Measurements from ENCODE around the gene SPEM3. TPM values are rescaled to one million over a fixed set of nuclear protein-coding genes. Genes with fewer than 3 reads are reported as not detected.

SPEM3 gene
- total RNA-seq, 4 donors from 2014 or later = not detected

GRCh38 chr17:7431231-7431630 lies 2.6 kb downstream of the SPEM3 start:
- TF ChIP-seq CTCF (IDR thresholded peaks at IDR 0.05) = no peak
- ATAC-seq (ENCODE audit: low FRiP score) = no peak
- DNase-seq (ENCODE audit: low spot score) = no peak

GRCh38 chr17:7432296-7432695 lies 3.6 kb downstream of the SPEM3 start:
- TF ChIP-seq CTCF (IDR thresholded peaks at IDR 0.05) = no peak
- no peak for ATAC-seq (ENCODE audit: low FRiP score)
- DNase-seq (ENCODE audit: low spot score) = no peak

- ATAC-seq (ENCODE audit: low FRiP score) (no peak), DNase-seq (ENCODE audit: low spot score) (no peak)
- TF ChIP-seq CTCF (IDR thresholded peaks at IDR 0.05) = peak in 1 of 3 donors; percentile 3
Measured at GRCh38 chr17:7435676-7436555, 7.3 kb downstream of the SPEM3 start.

GRCh38 chr17:7436556-7437368 lies 8.1 kb downstream of the SPEM3 start:
- TF ChIP-seq CTCF (IDR thresholded peaks at IDR 0.05) = peak in 1 of 3 donors; percentile 40
- DNase-seq (ENCODE audit: low spot score) = no peak

GRCh38 chr17:7437369-7437863 lies 8.8 kb downstream of the SPEM3 start:
- DNase-seq (ENCODE audit: low spot score) (no peak), ATAC-seq (ENCODE audit: low FRiP score) (no peak)
- no peak for TF ChIP-seq CTCF (IDR thresholded peaks at IDR 0.05)

More at GRCh38 chr17:7436556-7437368, 8.1 kb downstream of the SPEM3 start:
- ATAC-seq (ENCODE audit: low FRiP score) = peak; percentile 69

- ATAC-seq (ENCODE audit: low FRiP score) = no peak
- DNase-seq (ENCODE audit: low spot score) = no peak
- no peak for TF ChIP-seq CTCF (IDR thresholded peaks at IDR 0.05)
Measured at GRCh38 chr17:7437950-7438614, 9.4 kb downstream of the SPEM3 start.

Measured in omental fat pad (tissue), 4 donors.